H1 (cell line): ENCODE data around the gene ZDHHC19. TPM values are rescaled to one million over a fixed set of nuclear protein-coding genes. Genes with fewer than 3 reads are reported as not detected.

ENCODE experiments used
- CHD7 ChIP-seq: fragments of 300-600 bp; sonication (generic); IDR thresholded peaks from 2 replicates; pipeline ENCODE4 v1.7.1; 2012; ENCODE audit warnings: low read length, moderate library complexity, mild to moderate bottlenecking, inconsistent platforms; ENCODE audit not compliant: insufficient replicate concordance
- RAD21 ChIP-seq, 2 experiments: IDR thresholded peaks in 1 of 2; conservative IDR thresholded peaks in 1 of 2; 2 replicates each; pipeline ENCODE4 v1.6.1; 2011; ENCODE audit warnings: low read depth in 2 of 2, low read length in 2 of 2, improper control_type of control experiment in 1 of 2, inconsistent platforms in 1 of 2, mild to moderate bottlenecking in 1 of 2, moderate library complexity in 1 of 2
- polyA plus RNA-seq, 7 experiments: library from polyadenylated mRNA; depleted of rRNA in 3 of 7; stranded (reverse) in 5 of 7; unstranded in 2 of 7; fragments of >200 nt in 5 of 7; fragments of 200-250 nt in 2 of 7; gene quantifications; 1 replicate in 5 of 7; 2 replicates in 1 of 7; 4 replicates in 1 of 7; pipeline versions ENCODE4 v1.2.1 to v1.2.3, GENCODE V29; 2011 to 2013; ENCODE audit warnings: missing spikeins in 2 of 7, mixed read lengths in 2 of 7
- total RNA-seq: library from RNA; stranded (reverse); fragmentation: NEBNext Ultra II Directional; extraction: Animal tissue kit (Norgen Biotek cat#: 25700); gene quantifications from 2 replicates; pipeline ENCODE4 v1.2.1, GENCODE V29; 2021

Gene ZDHHC19
- total and polyA plus RNA-seq, 2 of the 8 experiments (the other 6 are each of a cell fraction or from before 2014, with no cell fraction given) = 2.5 to 4.1 TPM

GRCh38 chr3:196189566-196190347, 21.4 kb downstream of the ZDHHC19 start (continued):
- no peak for TF ChIP-seq CHD7
- TF ChIP-seq RAD21 (IDR thresholded peaks at IDR 0.05 in 1 of 2, conservative IDR thresholded peaks at IDR 0.05 in 1 of 2; ENCODE audit: low read depth in 2 of 2, low read length in 2 of 2) = no peak
- TF ChIP-seq, all 59 proteins: peak for 0
